ENCODE measurements around the gene FMNL2.
A peak's percentile ranks its signal among the peaks of the same experiment; 100 is the strongest.

Gene FMNL2

GRCh38 chr2:152425765-152426727 is 91.1 kb downstream of the FMNL2 start:
- DNase-seq (ENCODE audit: insufficient read length, low spot score) (no peak), FAIRE-seq (no peak)
- no peak for TF ChIP-seq CTCF (IDR thresholded peaks at IDR 0.05; ENCODE audit: insufficient read depth, missing control alignments)

- no peak for TF ChIP-seq CTCF (IDR thresholded peaks at IDR 0.05; ENCODE audit: insufficient read depth, missing control alignments)
- DNase-seq (ENCODE audit: insufficient read length, low spot score) (no peak), FAIRE-seq (no peak)
Observed at GRCh38 chr2:152426801-152427200, 91.8 kb downstream of the FMNL2 start.

- DNase-seq (ENCODE audit: insufficient read length, low spot score) (no peak), FAIRE-seq (no peak)
- no peak for TF ChIP-seq CTCF (IDR thresholded peaks at IDR 0.05; ENCODE audit: insufficient read depth, missing control alignments)
Observed at GRCh38 chr2:152427902-152428301, 92.9 kb downstream of the FMNL2 start.

- TF ChIP-seq CTCF (IDR thresholded peaks at IDR 0.05; ENCODE audit: insufficient read depth, missing control alignments): no peak
- FAIRE-seq: no peak
Observed at GRCh38 chr2:152428800-152429582, 94.0 kb downstream of the FMNL2 start.

GRCh38 chr2:152430876-152431275 is 95.9 kb downstream of the FMNL2 start:
- no peak for TF ChIP-seq CTCF (IDR thresholded peaks at IDR 0.05; ENCODE audit: insufficient read depth, missing control alignments)
- FAIRE-seq (no peak), DNase-seq (ENCODE audit: insufficient read length, low spot score) (no peak)

More at GRCh38 chr2:152428800-152429582, 94.0 kb downstream of the FMNL2 start:
- no peak for DNase-seq (ENCODE audit: insufficient read length, low spot score)

- DNase-seq (ENCODE audit: insufficient read length, low spot score): no peak
- no peak for TF ChIP-seq CTCF (IDR thresholded peaks at IDR 0.05; ENCODE audit: insufficient read depth, missing control alignments)
- FAIRE-seq: peak; percentile 91
Observed at GRCh38 chr2:152431370-152432098, 96.6 kb downstream of the FMNL2 start.
